SK-N-SH (cell line): Measurements from ENCODE around the gene PXDC1. TPM values are rescaled to one million over a fixed set of nuclear protein-coding genes. Genes with fewer than 3 reads are reported as not detected.

ENCODE experiments used
- CTCF ChIA-PET: fragments of 300-600, 350-600 bp; formaldehyde crosslinking; extraction: SDS; loops from one replicate; lab custom pipeline; 2021; lab: Yijun Ruan, JAX
- POLR2A ChIA-PET: fragments of 350-600 bp; sonication (Branson Sonifier 250); formaldehyde crosslinking; extraction: SDS; loops from one replicate; lab custom pipeline; 2020; ENCODE audit warnings: antibody characterized with exemption, inconsistent platforms; lab: Yijun Ruan, JAX
- DNase-seq: peaks from one replicate; pipeline ENCODE4 v3.0.0; 2012
- H2AFZ ChIP-seq: fragments of 200-600 bp; sonication (generic); 2 replicates; pipeline ENCODE4 v1.8.1; 2016; ENCODE audit warnings: antibody characterized with exemption, mild to moderate bottlenecking, low read depth
- H3F3A ChIP-seq: fragments of 200-600 bp; sonication (generic); replicated peaks from 2 replicates; pipeline ENCODE3; 2016; ENCODE audit warnings: antibody characterized with exemption, mild to moderate bottlenecking; ENCODE audit not compliant: insufficient read depth
- H3K27ac ChIP-seq, 2 experiments: fragments of 200-500 bp in 1 of 2; fragments of 200-600 bp in 1 of 2; sonication (Bioruptor generic) in 1 of 2; sonication (generic), shearing (Covaris generic) in 1 of 2; 2 replicates each; pipeline versions ENCODE4 v1.5.1 to v1.6.1; 2014 to 2016; ENCODE audit warnings: low read depth in 2 of 2, inconsistent platforms in 1 of 2, low read length in 1 of 2, mild to moderate bottlenecking in 1 of 2, mixed read lengths in 1 of 2
- H3K27me3 ChIP-seq: fragments of 200-600 bp; sonication (generic), shearing (Covaris generic); 2 replicates; pipeline ENCODE4 v1.6.1; 2016; ENCODE audit warnings: mixed run types; ENCODE audit not compliant: insufficient read depth
- H3K36me3 ChIP-seq, 2 experiments: fragments of 200-500 bp in 1 of 2; fragments of 200-600 bp in 1 of 2; sonication (Bioruptor generic) in 1 of 2; sonication (generic) in 1 of 2; replicated peaks in 1 of 2; 2 replicates each; pipeline versions ENCODE3 to v1.5.1; 2014 to 2016; ENCODE audit warnings: low read length in 1 of 2, mild to moderate bottlenecking in 1 of 2; ENCODE audit not compliant: insufficient read depth in 2 of 2, control insufficient read depth in 1 of 2
- H3K4me1 ChIP-seq, 2 experiments: fragments of 200-500 bp in 1 of 2; fragments of 200-600 bp in 1 of 2; sonication (Bioruptor generic) in 1 of 2; sonication (generic), shearing (Covaris generic) in 1 of 2; 2 replicates each; pipeline versions ENCODE4 v1.5.1 to v1.6.1; 2014 to 2016; ENCODE audit warnings: low read depth in 1 of 2, low read length in 1 of 2, mixed run types in 1 of 2; ENCODE audit not compliant: insufficient read depth in 2 of 2, control insufficient read depth in 1 of 2
- H3K4me2 ChIP-seq: fragments of 200-600 bp; sonication (generic), shearing (Covaris generic); 2 replicates; pipeline ENCODE4 v1.6.1; 2017; ENCODE audit warnings: mixed run types
- H3K4me3 ChIP-seq, 2 experiments: fragments of 200-500 bp in 1 of 2; fragments of 200-600 bp in 1 of 2; sonication (Bioruptor generic) in 1 of 2; sonication (generic), shearing (Covaris generic) in 1 of 2; 2 replicates each; pipeline versions ENCODE4 v1.5.1 to v1.8.1; 2014 to 2016; ENCODE audit warnings: low read depth in 2 of 2, inconsistent platforms in 1 of 2, low read length in 1 of 2, mild to moderate bottlenecking in 1 of 2, mixed read lengths in 1 of 2, moderate library complexity in 1 of 2
- H3K79me2 ChIP-seq: fragments of 200-600 bp; sonication (generic); 2 replicates; pipeline ENCODE4 v1.8.1; 2017; ENCODE audit warnings: mild to moderate bottlenecking; ENCODE audit not compliant: insufficient read depth
- H3K9ac ChIP-seq: fragments of 200-600 bp; sonication (generic); 2 replicates; pipeline ENCODE4 v1.6.1; 2017; ENCODE audit warnings: mixed run types
- H3K9me2 ChIP-seq: fragments of 200-600 bp; sonication (generic); 2 replicates; pipeline ENCODE4 v1.6.1; 2017; ENCODE audit warnings: mixed run types
- H3K9me3 ChIP-seq: fragments of 200-600 bp; sonication (generic); 2 replicates; pipeline ENCODE4 v1.6.1; 2017; ENCODE audit warnings: mixed run types, mild to moderate bottlenecking, moderate library complexity
- H4K20me1 ChIP-seq: fragments of 200-600 bp; sonication (generic); 2 replicates; pipeline ENCODE4 v1.6.1; 2017; ENCODE audit warnings: mild to moderate bottlenecking, mixed run types; ENCODE audit not compliant: insufficient read depth
- CHD2 ChIP-seq: fragments of 150-350 bp; IDR thresholded peaks from 2 replicates; pipeline ENCODE4 v1.6.1; 2018; ENCODE audit warnings: low read length; ENCODE audit not compliant: partially characterized antibody
- CTCF ChIP-seq: fragments of 200-600 bp; sonication (generic); IDR thresholded peaks from 2 replicates; pipeline ENCODE4 v1.6.1; 2017; ENCODE audit warnings: antibody characterized with exemption, mild to moderate bottlenecking, moderate library complexity
- ELF1 ChIP-seq: IDR thresholded peaks from 2 replicates; pipeline ENCODE4 v1.4.0; 2012
- EP300 ChIP-seq, 2 experiments: IDR thresholded peaks; 2 replicates each; pipeline versions ENCODE4 v1.4.0 to v1.6.1; 2012; ENCODE audit warnings: borderline replicate concordance in 1 of 2, low read depth in 1 of 2, low read length in 1 of 2
- FOXJ3 ChIP-seq: sonication (generic); formaldehyde crosslinking; IDR thresholded peaks from 2 replicates; pipeline ENCODE4 v1.5.1; 2020; ENCODE audit warnings: mild to moderate bottlenecking, missing genetic modification reagents
- FOXM1 ChIP-seq: IDR thresholded peaks from 2 replicates; pipeline ENCODE4 v1.4.0; 2012; ENCODE audit warnings: low read depth, mild to moderate bottlenecking
- GATA2 ChIP-seq: sonication (generic); formaldehyde crosslinking; IDR thresholded peaks from 2 replicates; pipeline ENCODE4 v1.5.0; 2020; ENCODE audit warnings: mild to moderate bottlenecking, missing genetic modification reagents
- IRF3 ChIP-seq: fragments of 150-350 bp; IDR thresholded peaks from 2 replicates; pipeline ENCODE4 v1.6.1; 2016; ENCODE audit warnings: mild to moderate bottlenecking, low read depth, low read length
- JUND ChIP-seq: IDR thresholded peaks from 2 replicates; pipeline ENCODE4 v1.4.0; 2012
- MXI1 ChIP-seq: IDR thresholded peaks from 2 replicates; pipeline ENCODE4 v1.6.1; 2012; ENCODE audit warnings: mild to moderate bottlenecking, low read depth, low read length, improper control_type of control experiment
- NFIC ChIP-seq: IDR thresholded peaks from 2 replicates; pipeline ENCODE4 v1.4.0; 2012; ENCODE audit warnings: borderline replicate concordance
- PBX3 ChIP-seq: IDR thresholded peaks from 2 replicates; pipeline ENCODE4; 2012
- POLR2AphosphoS5 ChIP-seq: IDR thresholded peaks from 2 replicates; pipeline ENCODE4 v1.6.1; 2012; ENCODE audit warnings: low read depth, low read length
- RAD21 ChIP-seq: IDR thresholded peaks from 2 replicates; pipeline ENCODE4 v1.6.1; 2012; ENCODE audit warnings: mild to moderate bottlenecking, low read length
- REST ChIP-seq: IDR thresholded peaks from 2 replicates; pipeline ENCODE4 v1.6.1; 2012; ENCODE audit warnings: mild to moderate bottlenecking, low read depth, low read length, moderate library complexity
- SMC3 ChIP-seq: IDR thresholded peaks from 2 replicates; pipeline ENCODE4 v1.6.1; 2012; ENCODE audit warnings: low read depth, low read length, improper control_type of control experiment
- TAF1 ChIP-seq: IDR thresholded peaks from 2 replicates; pipeline ENCODE4 v1.6.1; 2012; ENCODE audit warnings: low read depth, mild to moderate bottlenecking, low read length, moderate library complexity, borderline replicate concordance
- TEAD4 ChIP-seq: IDR thresholded peaks from 2 replicates; pipeline ENCODE4 v1.4.0; 2012; ENCODE audit warnings: mild to moderate bottlenecking, borderline replicate concordance; ENCODE audit not compliant: insufficient read depth
- USF1 ChIP-seq: IDR thresholded peaks from 2 replicates; pipeline ENCODE4 v1.4.0; 2012; ENCODE audit warnings: low read depth, borderline replicate concordance
- USF2 ChIP-seq: fragments of 150-350 bp; IDR thresholded peaks from 2 replicates; pipeline ENCODE4 v1.6.1; 2017; ENCODE audit warnings: antibody characterized with exemption, low read length, low read depth, borderline replicate concordance
- YY1 ChIP-seq: IDR thresholded peaks from 2 replicates; pipeline ENCODE4 v1.4.0; 2012; ENCODE audit warnings: low read depth, mild to moderate bottlenecking
- WGBS: methylation state at CpG from one replicate; pipeline ENCODE4 v1.1.6; 2017; ENCODE audit warnings: low lambda C conversion rate; 5-methylcytosine and 5-hydroxymethylcytosine counted together
- polyA plus RNA-seq, 3 experiments: library from polyadenylated mRNA; depleted of rRNA; stranded (reverse); fragments of >200 nt; gene quantifications; 2 replicates each; pipeline ENCODE4 v1.2.3, GENCODE V29; 2012

The PXDC1 gene
- polyA plus RNA-seq, 1 of the 3 experiments (the other 2 are of a cell fraction), result 14.1 TPM

GRCh38 chr6:3699231-3699630 lies 52.3 kb downstream of the PXDC1 start:
- H2AFZ ChIP-seq, result no peak overlapping the region
- no peaks in the 10 kb centered on the region for H4K20me1 ChIP-seq
- no peaks in the 10 kb centered on the region for H3K79me2 ChIP-seq
- CTCF ChIA-PET, result interaction anchor here (1.2 kb wide), 1 partner anchor 32 kb away, joined by 3 read pairs; no protein-coding TSS in a partner anchor
- H3K36me3 ChIP-seq, result no peaks in the 10 kb centered on the region
- H3K9me3 ChIP-seq, result no peaks in the 10 kb centered on the region
- H3F3A ChIP-seq, result no peaks in the 10 kb centered on the region
- H3K4me3 ChIP-seq, result no peak overlapping the region
- no peak overlapping the region for H3K9ac ChIP-seq
- no peak for TF ChIP-seq EP300 (IDR thresholded peaks at IDR 0.05; ENCODE audit: borderline replicate concordance in 1 of 2, low read depth in 1 of 2, low read length in 1 of 2)
- TF ChIP-seq JUND, result no peak
- no peak for TF ChIP-seq MXI1
- no peak for TF ChIP-seq CHD2
- no peak for TF ChIP-seq USF1
- TF ChIP-seq PBX3, result no peak
- no peak for TF ChIP-seq REST
- no peak for TF ChIP-seq GATA2 (CRISPR knock-in tag)
- TF ChIP-seq TEAD4, result no peak
- no peak for TF ChIP-seq SMC3
- TF ChIP-seq RAD21, result no peak
- no peak for TF ChIP-seq NFIC
- TF ChIP-seq YY1, result no peak
- no peak for TF ChIP-seq ELF1
- no peaks in the 10 kb centered on the region for H3K27me3 ChIP-seq
- POLR2A ChIA-PET, result no interaction called here
- no peaks in the 10 kb centered on the region for H3K4me1 ChIP-seq
- H3K27ac ChIP-seq, result no peak overlapping the region
- no peaks in the 10 kb centered on the region for H3K9me2 ChIP-seq
- H3K4me2 ChIP-seq, result no peak overlapping the region
- 36% methylated on average over 3 of the region's 3 CpGs for WGBS
- no peak for DNase-seq

- H2AFZ ChIP-seq, result no peak overlapping the region
- POLR2A ChIA-PET, result no interaction called here
- TF ChIP-seq TAF1, result no peak
- no peak for TF ChIP-seq CTCF
- no peak for TF ChIP-seq POLR2AphosphoS5
- no peak for TF ChIP-seq IRF3
- no peak for TF ChIP-seq FOXJ3
- TF ChIP-seq USF2, result no peak
- TF ChIP-seq FOXM1, result no peak
- no peak for TF ChIP-seq TEAD4
Measured at GRCh38 chr6:3698021-3698420, 53.5 kb downstream of the PXDC1 start.

More at GRCh38 chr6:3698021-3698420, 53.5 kb downstream of the PXDC1 start:
- Histone ChIP-seq H4K20me1 (no peaks in the 10 kb centered on the region), H3F3A (no peaks in the 10 kb centered on the region), H3K4me3 (no peak overlapping the region), H3K4me1 (no peaks in the 10 kb centered on the region), H3K27me3 (no peaks in the 10 kb centered on the region), H3K4me2 (no peak overlapping the region), H3K79me2 (no peaks in the 10 kb centered on the region), H3K9ac (no peak overlapping the region), H3K9me3 (no peaks in the 10 kb centered on the region), H3K27ac (no peak overlapping the region), H3K36me3 (no peaks in the 10 kb centered on the region), H3K9me2 (no peaks in the 10 kb centered on the region)
- CTCF ChIA-PET, result interaction anchor here (1.2 kb wide), 1 partner anchor 34 kb away, joined by 3 read pairs; no protein-coding TSS in a partner anchor
- no peak for DNase-seq
- 71% methylated on average over 5 of the region's 5 CpGs for WGBS
